NCI-H82 (cell line): ENCODE data around the gene DNAAF1.

Experiments used
- DNase-seq: peaks from one replicate; lab custom pipeline; 2025; lab: John Stamatoyannopoulos, UW

Gene DNAAF1

GRCh38 chr16:84161037-84161436 is 15.9 kb downstream of the DNAAF1 start:
- no peak for DNase-seq

GRCh38 chr16:84161801-84162200 is 16.7 kb downstream of the DNAAF1 start:
- DNase-seq: no peak

- no peak for DNase-seq
Measured at GRCh38 chr16:84165746-84166145, 20.6 kb downstream of the DNAAF1 start.

GRCh38 chr16:84166796-84167695 is 21.9 kb downstream of the DNAAF1 start:
- DNase-seq: peak; percentile 29

- DNase-seq: no peak
Measured at GRCh38 chr16:84169765-84170310, 24.7 kb downstream of the DNAAF1 start.

GRCh38 chr16:84174396-84174795 is 29.3 kb downstream of the DNAAF1 start:
- no peak for DNase-seq

- DNase-seq: peak; percentile 85
Measured at GRCh38 chr16:84175350-84176081, 30.4 kb downstream of the DNAAF1 start.

GRCh38 chr16:84176192-84177053 is 31.3 kb downstream of the DNAAF1 start:
- DNase-seq: no peak

GRCh38 chr16:84177741-84178073 is 32.6 kb downstream of the DNAAF1 start:
- DNase-seq: no peak

- no peak for DNase-seq
Measured at GRCh38 chr16:84178146-84178765, 33.1 kb downstream of the DNAAF1 start.

GRCh38 chr16:84178892-84179611 is 33.9 kb downstream of the DNAAF1 start:
- DNase-seq: no peak

GRCh38 chr16:84179612-84180320 is 34.7 kb downstream of the DNAAF1 start:
- no peak for DNase-seq

- DNase-seq: no peak
Measured at GRCh38 chr16:84180519-84181140, 35.5 kb downstream of the DNAAF1 start.

GRCh38 chr16:84181144-84181915 is 36.2 kb downstream of the DNAAF1 start:
- no peak for DNase-seq

GRCh38 chr16:84182104-84182503 is 37.0 kb downstream of the DNAAF1 start:
- DNase-seq: no peak

GRCh38 chr16:84182680-84183571 is 37.8 kb downstream of the DNAAF1 start:
- no peak for DNase-seq

GRCh38 chr16:84183572-84183875 is 38.4 kb downstream of the DNAAF1 start:
- no peak for DNase-seq

GRCh38 chr16:84183911-84184591 is 38.9 kb downstream of the DNAAF1 start:
- peak; percentile 61 for DNase-seq
